Measurements from ENCODE around the gene TMEM95. TPM values are rescaled to one million over a fixed set of nuclear protein-coding genes. Genes with fewer than 3 reads are reported as not detected.

The TMEM95 gene
- total RNA-seq, 1 donor from 2014 or later = not detected

GRCh38 chr17:7403977-7404736, 49.2 kb downstream of the TMEM95 start, which contains the start of gene TMEM256:
Gene TMEM256, minus strand, starts transcription at chr17:7404097. Its CDS starts 13 bp downstream, at chr17:7404084.
- DNase-seq = peak; percentile 98
- intact Hi-C loops (cut with DNase I) = no loop called here
- TF ChIP-seq, protein P1, sequence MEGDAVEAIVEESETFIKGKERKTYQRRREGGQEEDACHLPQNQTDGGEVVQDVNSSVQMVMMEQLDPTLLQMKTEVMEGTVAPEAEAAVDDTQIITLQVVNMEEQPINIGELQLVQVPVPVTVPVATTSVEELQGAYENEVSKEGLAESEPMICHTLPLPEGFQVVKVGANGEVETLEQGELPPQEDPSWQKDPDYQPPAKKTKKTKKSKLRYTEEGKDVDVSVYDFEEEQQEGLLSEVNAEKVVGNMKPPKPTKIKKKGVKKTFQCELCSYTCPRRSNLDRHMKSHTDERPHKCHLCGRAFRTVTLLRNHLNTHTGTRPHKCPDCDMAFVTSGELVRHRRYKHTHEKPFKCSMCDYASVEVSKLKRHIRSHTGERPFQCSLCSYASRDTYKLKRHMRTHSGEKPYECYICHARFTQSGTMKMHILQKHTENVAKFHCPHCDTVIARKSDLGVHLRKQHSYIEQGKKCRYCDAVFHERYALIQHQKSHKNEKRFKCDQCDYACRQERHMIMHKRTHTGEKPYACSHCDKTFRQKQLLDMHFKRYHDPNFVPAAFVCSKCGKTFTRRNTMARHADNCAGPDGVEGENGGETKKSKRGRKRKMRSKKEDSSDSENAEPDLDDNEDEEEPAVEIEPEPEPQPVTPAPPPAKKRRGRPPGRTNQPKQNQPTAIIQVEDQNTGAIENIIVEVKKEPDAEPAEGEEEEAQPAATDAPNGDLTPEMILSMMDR (IDR thresholded peaks at IDR 0.05) = no peak
- H3K27ac ChIP-seq = peak within 1 kb of the TSS; percentile 78
- peaks cover 10% of the 10 kb centered on the region for H3K4me1 ChIP-seq
- H3K27me3 ChIP-seq = no peaks in the 10 kb centered on the region
- H3K36me3 ChIP-seq = no peaks in the 10 kb centered on the region
- H3K4me3 ChIP-seq = peak within 1 kb of the TSS; percentile 64
- no peaks in the 10 kb centered on the region for H3K9me3 ChIP-seq
- peak; percentile 94 for ATAC-seq

GRCh38 chr17:7404737-7405349, 49.9 kb downstream of the TMEM95 start:
- H3K4me1 ChIP-seq = peaks cover 10% of the 10 kb centered on the region
- H3K9me3 ChIP-seq = no peaks in the 10 kb centered on the region
- H3K4me3 ChIP-seq = peak overlapping the region; percentile 64
- H3K27me3 ChIP-seq = no peaks in the 10 kb centered on the region
- H3K27ac ChIP-seq = peak overlapping the region; percentile 63
- ATAC-seq = peak; percentile 37
- no peaks in the 10 kb centered on the region for H3K36me3 ChIP-seq
- intact Hi-C loops (cut with DNase I) = no loop called here
- TF ChIP-seq, protein P1 (IDR thresholded peaks at IDR 0.05) = no peak
- DNase-seq = peak; percentile 82

DNA sequence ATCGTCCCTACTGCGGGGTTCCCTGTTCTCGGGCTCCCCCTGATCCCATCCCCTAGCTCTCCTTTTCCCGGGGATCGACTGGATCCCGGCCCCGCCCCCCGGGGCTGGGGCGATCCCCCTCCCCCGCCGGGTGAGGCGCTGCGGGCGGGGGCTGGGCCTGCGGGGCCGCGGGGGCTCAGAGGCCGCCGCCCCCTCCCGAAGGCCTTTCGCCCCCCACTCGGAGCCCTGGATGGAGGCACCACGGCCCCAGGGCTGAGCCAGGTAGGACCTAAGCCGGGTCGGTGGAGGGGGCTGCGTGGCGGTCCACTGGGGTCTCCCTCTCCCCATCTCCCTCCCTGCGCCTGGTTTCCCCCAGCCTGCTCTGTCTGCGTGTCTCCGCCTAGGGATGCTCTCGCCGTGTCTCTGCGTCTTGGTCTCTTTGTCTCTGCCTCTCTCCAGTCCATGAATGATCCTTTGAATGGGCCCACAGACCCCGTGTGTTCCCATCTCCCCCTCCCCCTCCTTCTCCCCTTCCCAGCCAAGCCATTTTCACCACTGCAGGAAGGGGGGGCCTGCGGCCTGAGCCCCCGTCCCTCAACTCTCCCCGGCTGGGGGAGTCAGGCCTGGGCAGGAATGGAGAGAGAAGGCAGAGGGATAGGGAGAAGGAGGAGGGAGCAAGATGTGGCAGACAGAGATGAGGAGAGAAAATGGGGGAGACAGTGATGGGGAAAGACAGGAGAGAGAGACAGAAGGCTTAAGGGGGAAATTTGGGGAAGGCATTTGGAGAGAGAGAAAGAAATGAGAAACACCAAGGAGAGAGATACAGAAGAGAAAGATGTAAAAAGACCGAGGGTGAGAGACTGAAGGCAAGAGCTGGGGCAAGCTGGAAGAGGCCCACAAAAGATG, 50.6 kb downstream of the TMEM95 start:
- ATAC-seq = no peak
- TF ChIP-seq, protein P1 (IDR thresholded peaks at IDR 0.05) = no peak

GRCh38 chr17:7406235-7406825, 51.4 kb downstream of the TMEM95 start:
- H3K9me3 ChIP-seq = no peaks in the 10 kb centered on the region
- no peak for DNase-seq
- H3K27ac ChIP-seq = no peak overlapping the region
- H3K36me3 ChIP-seq = no peaks in the 10 kb centered on the region
- no peak overlapping the region for H3K4me3 ChIP-seq
- peaks cover 10% of the 10 kb centered on the region for H3K4me1 ChIP-seq
- intact Hi-C loops (cut with DNase I) = no loop called here
- ATAC-seq = no peak
- no peaks in the 10 kb centered on the region for H3K27me3 ChIP-seq
- TF ChIP-seq, protein P1 (IDR thresholded peaks at IDR 0.05) = no peak

More for the DNA sequence above, 50.6 kb downstream of the TMEM95 start:
- peak overlapping the region; percentile 63 for H3K27ac ChIP-seq
- H3K4me1 ChIP-seq = peaks cover 10% of the 10 kb centered on the region
- intact Hi-C loops (cut with DNase I) = no loop called here
- H3K4me3 ChIP-seq = peak overlapping the region; percentile 64
- H3K9me3 ChIP-seq = no peaks in the 10 kb centered on the region
- H3K36me3 ChIP-seq = no peaks in the 10 kb centered on the region
- no peaks in the 10 kb centered on the region for H3K27me3 ChIP-seq
- DNase-seq = no peak

Other genes starting within 250 kb of the TMEM95 start
- 1.3 TPM for gene ASGR2, start 240.3 kb upstream of the TMEM95 start, total RNA-seq
- 4.3 TPM for gene ASGR1, start 175.8 kb upstream of the TMEM95 start, total RNA-seq
- 30.7 TPM for gene DLG4, start 135.3 kb upstream of the TMEM95 start, total RNA-seq
- gene ACADVL, start 135.2 kb upstream of the TMEM95 start, total RNA-seq = 544 TPM
- 41.0 TPM for gene DVL2, start 120.6 kb upstream of the TMEM95 start, total RNA-seq
- 36.9 TPM for gene PHF23, start 115.7 kb upstream of the TMEM95 start, total RNA-seq
- gene GABARAP, start 112.7 kb upstream of the TMEM95 start, total RNA-seq = 547 TPM
- 141 TPM for gene CTDNEP1, start 103.4 kb upstream of the TMEM95 start, total RNA-seq
- gene ELP5, start 102.9 kb upstream of the TMEM95 start, total RNA-seq = 35.0 TPM
- 117 TPM for gene CLDN7, start 92.7 kb upstream of the TMEM95 start, total RNA-seq
- 1.6 TPM for gene SLC2A4, start 73.4 kb upstream of the TMEM95 start, total RNA-seq
- gene YBX2, start 60.5 kb upstream of the TMEM95 start, total RNA-seq = not detected
- 241 TPM for gene EIF5A, start 47.5 kb upstream of the TMEM95 start, total RNA-seq
- gene GPS2, start 39.8 kb upstream of the TMEM95 start, total RNA-seq = 62.9 TPM
- 37.6 TPM for gene NEURL4, start 25.8 kb upstream of the TMEM95 start, total RNA-seq
- gene ACAP1, start 18.6 kb upstream of the TMEM95 start, total RNA-seq = 23.2 TPM
- gene KCTD11, start 3.0 kb upstream of the TMEM95 start, total RNA-seq = 8.9 TPM
- gene TNK1, start 25.9 kb downstream of the TMEM95 start, total RNA-seq = 5.8 TPM
- 30.3 TPM for gene PLSCR3, start 39.4 kb downstream of the TMEM95 start, total RNA-seq
- gene TMEM256, start 48.9 kb downstream of the TMEM95 start, total RNA-seq = 45.2 TPM
- 11.7 TPM for gene NLGN2, start 52.7 kb downstream of the TMEM95 start, total RNA-seq
- gene SPEM1, start 65.2 kb downstream of the TMEM95 start, total RNA-seq = not detected
- not detected for gene SPEM2, start 70.5 kb downstream of the TMEM95 start, total RNA-seq
- not detected for gene SPEM3, start 73.7 kb downstream of the TMEM95 start, total RNA-seq
- 7.4 TPM for gene TMEM102, start 80.3 kb downstream of the TMEM95 start, total RNA-seq
- gene FGF11, start 84.4 kb downstream of the TMEM95 start, total RNA-seq = 1.1 TPM
- gene CHRNB1, start 89.9 kb downstream of the TMEM95 start, total RNA-seq = 10.1 TPM
- gene ZBTB4, start 124.5 kb downstream of the TMEM95 start, total RNA-seq = 84.7 TPM
- gene SLC35G6, start 126.3 kb downstream of the TMEM95 start, total RNA-seq = not detected
- gene POLR2A, start 129.2 kb downstream of the TMEM95 start, total RNA-seq = 105 TPM
- gene TNFSF12, start 193.9 kb downstream of the TMEM95 start, total RNA-seq = 75.7 TPM
- gene TNFSF13, start 203.6 kb downstream of the TMEM95 start, total RNA-seq = 101 TPM
- 57.6 TPM for gene SENP3, start 206.8 kb downstream of the TMEM95 start, total RNA-seq
- gene CD68, start 224.5 kb downstream of the TMEM95 start, total RNA-seq = 398 TPM
- gene MPDU1, start 228.7 kb downstream of the TMEM95 start, total RNA-seq = 58.2 TPM
- gene SOX15, start 234.9 kb downstream of the TMEM95 start, total RNA-seq = 0.67 TPM

All from upper lobe of right lung (tissue), 1 donor.